ENCODE measurements around the gene CDC14B.

CDC14B gene

DNA sequence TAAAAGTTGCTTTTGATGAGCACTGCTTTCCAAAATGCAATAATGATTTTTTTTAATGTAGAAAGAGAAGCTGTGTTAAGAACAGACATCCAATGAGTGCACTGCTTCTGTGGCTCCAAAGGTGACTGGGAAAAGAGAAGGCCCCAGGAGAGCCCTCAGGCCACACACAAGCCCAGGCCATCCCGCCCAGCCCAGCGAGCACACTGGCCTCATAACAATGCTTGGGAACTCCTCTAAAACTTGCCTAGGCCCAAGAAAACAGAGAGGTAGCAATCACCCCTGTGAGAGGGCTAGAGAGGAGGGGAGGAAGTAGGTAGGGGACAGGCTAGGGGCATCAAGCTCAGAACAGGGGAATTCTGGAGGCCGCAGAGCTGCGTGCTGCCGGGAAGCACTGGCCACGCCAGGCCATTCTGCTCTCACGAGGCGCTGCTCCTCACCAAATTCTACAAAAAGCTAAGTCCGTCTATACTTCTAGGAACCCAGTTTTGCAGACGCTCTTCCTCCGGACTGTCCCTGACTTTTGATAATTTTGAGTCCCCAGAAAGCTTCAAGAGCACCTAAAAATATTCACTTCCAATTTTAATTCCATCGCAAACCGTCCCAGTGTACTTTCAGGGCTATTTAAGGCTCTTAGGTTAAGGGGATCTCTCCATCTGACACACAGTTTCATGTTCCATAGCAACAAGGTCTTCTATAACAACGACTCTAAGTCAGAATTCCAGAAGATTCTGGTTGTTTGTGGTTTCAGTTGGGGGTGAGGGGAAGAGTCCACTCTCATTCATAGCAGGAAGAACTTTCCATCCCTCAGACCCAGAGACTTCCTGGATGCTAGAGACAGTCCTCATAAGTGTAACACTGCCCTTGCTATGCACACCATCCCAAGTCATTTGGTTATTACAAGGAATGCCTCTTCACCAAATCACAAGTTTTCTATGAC lies 118.7 kb downstream of the CDC14B start:
- DNase-seq = no peak

DNA sequence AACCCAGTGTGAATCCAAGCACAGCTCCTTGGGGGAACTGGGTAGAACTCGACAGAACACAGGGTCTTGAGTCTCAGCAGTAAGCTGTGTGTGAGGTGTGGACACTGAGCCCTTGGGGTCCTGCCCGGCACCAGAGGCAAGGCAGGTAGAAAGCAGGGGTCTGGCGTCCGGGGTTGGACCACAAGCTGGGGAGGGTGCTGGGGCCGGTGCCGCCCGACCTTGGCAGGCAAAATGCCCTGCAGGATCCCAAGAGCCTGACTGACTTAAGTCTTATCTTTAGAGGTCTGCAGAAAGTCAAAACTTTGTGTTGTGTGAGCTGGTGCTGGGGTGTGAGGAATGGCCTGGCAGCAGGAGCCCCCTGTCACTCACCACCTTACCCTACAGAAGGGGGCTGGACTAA lies 120.4 kb downstream of the CDC14B start:
- DNase-seq = no peak

DNA sequence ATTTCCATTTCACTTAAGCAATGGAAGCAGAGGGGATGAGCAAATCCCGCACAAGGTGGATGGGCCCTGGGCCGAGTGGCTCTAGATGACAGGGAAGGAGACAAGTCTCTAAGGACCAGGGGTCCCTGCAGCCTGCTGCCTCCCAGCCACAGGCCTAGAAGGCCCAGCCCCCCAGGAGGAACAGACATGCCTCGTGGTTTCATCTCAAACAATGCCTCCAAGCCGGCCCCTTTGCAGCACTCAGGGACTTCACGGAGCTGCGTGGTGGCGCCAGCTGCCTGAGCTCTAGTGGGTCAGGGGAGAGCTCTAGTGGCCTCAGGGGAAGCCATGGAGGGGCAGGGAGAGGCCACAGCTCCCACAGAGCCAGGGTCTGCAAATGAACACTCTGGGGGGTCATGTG lies 120.8 kb downstream of the CDC14B start:
- DNase-seq = no peak

DNA sequence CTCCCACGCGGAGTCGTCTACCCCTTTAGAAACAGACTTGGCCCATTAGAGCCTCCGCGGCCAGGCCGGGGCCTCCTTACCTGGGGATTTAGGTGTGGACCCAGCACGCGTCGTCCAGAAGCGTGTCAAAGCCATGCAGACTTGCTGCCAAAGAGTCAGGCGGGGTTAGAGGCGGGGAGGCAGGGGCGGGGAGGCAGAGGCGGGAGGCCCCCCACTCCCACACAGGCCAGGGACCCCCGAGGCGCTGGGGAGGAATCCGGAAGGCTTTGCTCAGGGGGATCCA lies 122.6 kb downstream of the CDC14B start:
- DNase-seq = no peak

DNA sequence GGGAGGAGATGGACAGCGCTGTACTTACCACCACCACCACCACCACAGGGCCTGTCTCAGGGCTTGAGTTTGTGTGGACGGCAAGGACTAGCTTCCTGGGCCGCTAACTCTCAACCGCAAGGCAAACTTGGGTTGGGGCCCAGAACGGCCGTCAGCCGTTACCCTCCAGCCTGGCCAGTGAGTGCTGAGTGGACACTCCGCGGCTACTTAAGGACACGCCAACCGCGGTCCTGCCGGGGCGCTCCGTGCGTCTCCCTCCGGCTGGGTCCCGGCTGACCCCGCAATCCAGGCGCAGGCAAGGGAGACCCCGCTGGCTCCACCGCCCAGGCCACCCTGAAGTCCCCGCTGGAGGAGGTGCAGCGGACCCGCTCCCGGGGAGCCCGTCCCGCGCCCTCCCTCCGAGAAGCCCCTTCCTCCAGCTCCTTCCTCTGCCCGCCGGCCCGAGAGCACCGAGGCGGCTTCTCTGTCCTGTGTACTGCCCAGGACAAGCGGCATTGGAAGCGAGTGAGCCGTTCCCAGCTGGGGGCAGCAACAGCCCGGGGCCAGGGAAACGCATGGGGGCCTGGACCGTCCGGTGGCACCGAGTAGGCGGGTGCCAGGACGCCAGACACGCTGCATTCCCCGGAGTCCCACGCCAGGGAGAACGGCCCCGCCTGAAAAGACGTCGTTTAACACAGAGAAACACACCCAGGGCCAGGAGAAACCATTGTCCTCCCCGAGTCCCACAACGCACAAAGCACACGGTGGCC lies 123.1 kb downstream of the CDC14B start:
- no peak for DNase-seq

DNA sequence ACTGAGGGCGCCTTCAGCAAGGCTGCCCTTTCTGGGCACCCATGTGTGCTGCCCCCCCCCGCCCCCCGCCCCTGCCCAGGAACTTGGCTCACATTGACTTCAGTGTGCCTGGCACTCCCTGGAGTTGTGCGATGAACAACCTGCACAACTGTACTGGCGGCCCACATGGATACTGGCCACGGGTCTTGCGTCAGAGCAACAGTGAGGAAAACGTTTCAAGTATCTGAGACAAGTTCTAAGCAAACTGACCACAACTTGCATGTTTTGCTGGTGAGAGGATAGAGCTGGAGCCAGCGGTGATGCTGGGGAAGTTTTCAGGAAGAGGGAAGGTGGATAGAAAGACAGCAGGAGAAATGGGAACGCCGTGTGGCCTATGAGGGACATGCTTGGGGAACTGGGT lies 124.3 kb downstream of the CDC14B start:
- DNase-seq = no peak

DNA sequence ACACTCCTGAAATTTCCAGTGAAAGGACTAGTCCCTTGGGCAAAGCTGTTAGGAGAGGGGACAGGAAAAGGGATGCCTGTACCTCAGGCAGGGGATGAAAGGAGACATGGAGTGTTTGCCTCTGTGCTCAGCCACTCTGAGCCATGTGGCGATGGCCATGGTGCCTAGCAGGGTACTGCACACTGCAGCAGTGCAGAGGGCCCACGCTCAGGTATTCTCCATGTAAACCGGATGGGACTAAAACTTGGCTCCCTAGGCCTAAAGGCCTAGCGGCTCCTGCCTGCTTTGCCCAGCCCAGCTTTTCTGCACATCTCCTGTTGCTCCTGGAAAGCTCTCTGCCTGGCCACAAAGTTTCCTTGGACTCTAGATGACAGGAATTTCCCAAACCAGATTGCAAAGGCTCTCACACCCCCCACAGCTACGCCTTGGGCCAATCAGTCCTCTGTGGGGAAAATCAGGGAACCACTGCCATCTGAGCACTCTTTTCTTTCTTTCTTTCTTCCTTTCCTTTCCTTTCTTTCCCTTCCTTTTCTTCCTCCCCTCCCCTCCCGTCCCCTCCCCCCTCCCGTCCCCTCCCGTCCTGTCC lies 125.3 kb downstream of the CDC14B start:
- DNase-seq = no peak

DNA sequence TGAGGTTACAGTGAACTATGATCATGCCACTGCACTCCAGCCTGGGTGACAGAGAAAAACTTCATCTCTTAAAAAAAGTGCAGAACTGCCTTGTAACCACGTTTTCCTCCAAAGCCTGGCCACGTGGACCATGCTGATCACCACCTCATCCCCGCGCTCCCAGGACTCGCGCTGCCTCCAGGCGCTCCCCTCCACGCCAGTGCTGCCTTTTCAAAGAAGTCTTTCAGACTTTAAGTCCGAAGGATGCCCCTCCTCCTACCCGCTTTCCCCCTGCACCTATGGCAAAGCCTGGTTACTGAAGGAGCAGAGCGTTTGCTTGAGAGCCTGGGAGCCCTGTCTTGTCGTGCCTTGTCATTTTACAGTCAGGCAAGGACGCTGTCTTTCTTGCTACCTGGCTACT lies 125.9 kb downstream of the CDC14B start:
- no peak for DNase-seq

DNA sequence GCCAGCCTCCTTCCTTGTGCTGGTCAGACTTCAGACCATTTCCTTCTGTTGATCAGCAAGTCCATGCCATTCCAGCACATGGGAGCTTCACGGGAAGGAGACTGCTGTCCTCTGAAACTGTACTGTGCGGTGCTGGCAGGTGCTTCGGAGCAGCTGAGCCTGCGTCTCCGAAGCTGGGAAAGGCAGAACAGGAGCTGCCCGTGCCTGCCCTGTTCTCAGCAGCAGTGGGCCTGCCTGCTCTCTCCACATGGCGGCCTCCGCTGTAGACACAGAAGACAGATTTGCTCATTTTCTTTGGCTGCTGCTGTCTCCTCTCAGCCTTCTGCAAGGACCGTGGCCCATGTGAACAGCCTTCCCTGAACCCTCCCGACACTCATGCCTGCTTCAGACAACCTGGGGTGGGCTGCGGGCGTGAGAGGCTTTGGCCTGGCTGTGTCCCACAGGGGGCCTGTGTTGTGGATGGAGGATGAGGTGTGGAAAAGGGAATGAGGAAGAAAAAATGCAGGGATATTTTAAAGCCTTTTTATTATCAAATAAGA lies 126.6 kb downstream of the CDC14B start:
- no peak for DNase-seq

DNA sequence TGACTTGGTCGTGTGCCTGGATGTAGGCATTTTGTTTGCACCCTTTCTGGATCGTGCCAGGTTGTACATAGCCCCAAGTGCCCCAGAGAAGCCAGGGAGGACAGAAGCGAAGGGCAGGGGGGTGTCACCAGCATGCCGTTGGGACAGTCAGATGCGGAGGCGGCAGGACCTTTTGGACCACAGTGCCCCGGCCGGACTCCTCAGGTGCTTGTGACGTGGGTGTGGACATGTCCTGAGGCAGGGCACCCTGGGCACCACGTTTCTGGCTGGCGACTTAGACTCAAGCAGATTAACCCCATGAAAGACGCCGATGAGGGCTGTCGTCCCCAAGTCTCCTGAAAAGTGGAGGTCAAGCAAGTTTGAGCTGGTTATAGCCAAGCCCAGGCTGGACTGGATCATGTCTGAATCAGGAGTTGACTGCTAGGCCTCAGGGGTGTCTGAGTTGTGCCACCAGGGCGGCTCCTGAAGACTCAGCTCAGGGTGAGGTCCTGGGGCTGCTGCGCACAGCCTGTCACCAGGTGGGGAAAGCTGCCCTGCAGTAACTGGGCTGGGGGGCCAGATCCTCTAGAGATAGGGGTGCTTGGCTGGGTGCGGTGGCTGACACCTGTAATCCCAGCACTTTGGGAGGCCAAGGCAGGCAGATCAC lies 127.6 kb downstream of the CDC14B start:
- no peak for DNase-seq

DNA sequence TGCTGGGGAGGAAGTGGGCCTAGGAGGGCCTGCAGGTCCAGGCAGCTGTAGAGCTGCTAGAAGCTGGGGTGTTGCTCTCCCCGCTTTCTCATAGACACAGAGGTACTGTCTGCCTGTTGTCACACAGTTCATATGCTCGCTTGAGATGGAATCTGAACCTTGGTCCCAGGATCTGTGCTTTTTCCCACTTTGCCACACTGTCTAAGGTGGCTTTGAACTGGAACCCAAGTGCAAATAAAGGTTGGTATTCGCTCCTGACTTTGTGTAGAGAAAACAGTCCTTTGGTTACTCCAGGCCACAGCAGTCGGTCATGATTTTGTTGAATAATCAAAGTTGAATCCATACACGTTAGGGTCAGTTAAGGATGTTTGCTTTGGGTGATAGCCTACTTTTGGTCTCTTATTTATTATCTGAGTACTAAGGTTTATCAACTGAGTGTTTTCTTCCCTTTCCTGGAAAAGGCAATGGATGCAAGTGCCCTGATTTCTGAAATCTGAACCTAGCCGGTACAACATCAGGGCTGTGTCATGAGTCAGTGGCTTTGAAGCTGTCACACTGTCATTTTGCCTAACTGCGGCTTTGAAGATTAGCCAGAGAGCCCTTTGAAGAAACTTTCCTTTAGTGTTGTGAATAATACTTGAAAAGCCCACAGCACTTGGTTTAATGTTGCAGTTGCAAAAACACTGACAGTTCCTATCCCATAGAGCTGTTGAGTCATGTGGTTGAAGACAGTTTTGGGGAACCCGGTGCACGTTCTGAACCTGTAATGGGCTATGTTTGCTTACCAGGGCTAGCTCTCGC lies 128.4 kb downstream of the CDC14B start:
- no peak for DNase-seq

DNA sequence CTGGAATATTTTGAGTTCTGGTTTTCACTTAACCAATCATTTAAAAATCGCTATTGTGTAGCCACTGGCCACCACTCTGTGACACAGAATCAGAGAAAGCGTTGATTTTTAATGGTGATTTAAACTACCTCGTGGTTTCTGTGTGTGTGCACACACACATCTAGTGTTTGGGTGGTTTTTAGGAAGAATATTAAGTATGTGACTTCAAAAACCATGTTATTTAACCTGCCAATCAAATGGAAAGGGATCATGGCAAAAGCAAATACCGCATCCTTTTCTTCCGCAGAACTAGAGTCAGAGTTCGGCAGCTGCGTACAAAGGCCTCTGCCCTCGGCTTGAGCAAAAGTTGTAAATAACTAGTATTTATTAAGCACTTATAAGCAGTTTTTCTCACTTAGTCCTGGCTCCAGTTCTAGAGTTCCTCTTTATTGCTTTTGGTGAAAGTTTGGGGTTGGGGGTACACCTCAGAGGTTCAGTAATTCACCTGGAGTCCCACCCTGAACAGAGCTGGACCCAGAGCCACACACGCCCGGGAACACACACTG lies 129.0 kb downstream of the CDC14B start:
- DNase-seq = no peak

DNA sequence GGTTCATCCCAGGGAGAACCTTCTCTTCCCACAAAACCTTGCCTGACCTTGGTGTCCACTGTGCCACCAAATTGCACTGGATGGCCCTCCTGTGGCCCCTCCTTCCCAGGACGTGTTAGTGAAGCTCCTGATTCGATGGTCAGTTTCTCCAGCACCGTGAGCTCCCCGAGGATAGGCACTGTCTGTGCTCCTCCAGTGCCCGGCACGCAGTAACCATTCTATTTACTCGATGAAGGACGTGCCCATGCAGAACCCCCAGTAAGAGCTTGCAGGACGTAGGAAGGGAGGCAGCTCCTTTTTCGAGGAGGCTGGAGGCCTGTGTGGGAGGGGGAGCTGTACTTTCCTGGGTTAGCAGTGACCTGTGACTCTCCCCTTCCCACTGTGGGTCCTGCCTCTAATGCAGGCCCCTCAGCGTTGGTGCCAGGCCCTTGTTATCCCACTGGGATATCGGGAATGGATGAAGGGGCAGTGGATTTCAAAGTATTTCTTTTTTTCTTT lies 130.1 kb downstream of the CDC14B start:
- DNase-seq = no peak

DNA sequence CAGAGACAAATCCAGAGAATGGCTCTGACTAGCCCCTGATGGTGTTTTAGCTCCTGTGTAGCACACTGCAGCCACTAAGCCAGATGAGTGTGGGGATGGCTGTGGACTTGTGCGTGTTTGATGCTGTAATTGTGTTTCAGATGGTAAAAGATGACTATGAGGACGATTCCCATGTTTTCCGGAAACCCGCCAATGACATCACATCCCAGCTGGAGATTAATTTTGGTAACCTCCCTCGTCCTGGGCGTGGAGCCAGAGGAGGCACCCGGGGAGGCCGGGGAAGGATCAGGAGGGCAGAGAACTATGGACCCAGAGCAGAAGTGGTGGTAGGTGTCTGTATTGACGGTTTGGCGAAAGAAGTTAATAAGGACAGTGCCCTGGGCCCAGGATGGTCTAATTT lies 131.7 kb downstream of the CDC14B start:
- DNase-seq = no peak

DNA sequence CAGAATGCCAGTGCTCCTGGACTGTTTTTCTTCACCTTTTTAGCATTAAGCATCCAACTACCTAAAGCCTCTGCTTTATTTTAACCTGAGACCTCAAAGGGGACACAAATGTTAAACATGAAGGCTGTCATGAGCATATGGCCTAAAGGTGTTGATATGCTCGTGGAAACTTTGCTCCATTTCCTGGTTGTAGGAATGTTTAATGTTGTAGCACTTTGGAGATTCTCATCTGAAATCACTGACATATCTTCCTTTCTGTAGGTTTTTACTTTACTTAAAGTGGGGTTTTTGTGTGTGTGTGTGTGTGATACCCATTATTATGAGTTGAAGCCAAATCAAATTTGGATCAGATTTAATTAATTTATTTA lies 132.6 kb downstream of the CDC14B start:
- no peak for DNase-seq

DNA sequence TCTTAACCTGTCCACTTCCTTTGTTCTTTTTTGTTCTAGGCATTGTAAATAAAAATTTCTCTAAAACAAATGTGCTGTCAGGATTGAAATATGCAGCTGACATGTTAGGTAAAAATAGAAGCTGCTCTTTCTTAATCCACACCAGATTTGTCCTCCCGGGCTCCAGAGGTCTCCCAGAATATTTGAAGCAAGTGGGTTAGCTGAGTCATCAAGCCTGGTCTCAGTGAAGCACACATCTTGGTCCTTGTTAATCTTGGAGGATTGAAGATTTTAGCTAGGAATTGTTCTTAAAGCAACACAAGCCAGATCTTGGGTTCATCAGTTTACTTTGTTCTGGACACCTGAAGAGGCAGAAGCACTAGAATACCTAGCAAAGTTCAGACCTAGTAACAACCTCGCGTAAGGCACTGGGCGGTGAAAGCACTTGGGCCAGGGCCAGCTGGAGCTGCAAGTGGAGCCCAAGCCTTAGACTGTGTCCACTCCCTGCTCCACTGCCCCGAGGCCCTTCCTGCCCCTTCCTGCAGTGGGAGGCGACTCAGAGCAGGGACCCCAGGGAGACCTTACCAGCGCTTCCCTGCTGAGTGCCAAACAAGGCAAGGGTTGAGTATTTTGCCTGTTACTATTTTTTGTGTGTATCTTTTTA lies 133.1 kb downstream of the CDC14B start:
- no peak for DNase-seq

DNA sequence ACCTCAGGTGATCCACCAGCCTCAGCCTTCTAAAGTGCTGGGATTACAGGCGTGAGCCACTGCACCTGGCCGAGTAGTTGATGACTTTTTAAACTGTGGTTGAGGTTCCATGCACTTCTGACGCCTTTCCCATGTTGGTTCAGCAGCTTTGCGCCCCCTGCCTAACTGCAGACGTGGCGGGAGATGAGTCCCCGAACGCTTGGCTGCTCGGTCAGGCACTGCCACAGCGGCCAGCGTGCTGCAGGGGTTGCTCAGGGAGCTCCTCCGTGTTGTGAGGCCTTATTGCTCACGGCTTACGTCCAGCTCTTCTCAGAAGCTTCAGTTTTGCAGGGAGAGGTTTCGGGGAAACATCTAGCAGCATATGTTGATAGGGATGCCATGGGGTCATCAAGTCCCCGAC lies 134.4 kb downstream of the CDC14B start:
- no peak for DNase-seq

DNA sequence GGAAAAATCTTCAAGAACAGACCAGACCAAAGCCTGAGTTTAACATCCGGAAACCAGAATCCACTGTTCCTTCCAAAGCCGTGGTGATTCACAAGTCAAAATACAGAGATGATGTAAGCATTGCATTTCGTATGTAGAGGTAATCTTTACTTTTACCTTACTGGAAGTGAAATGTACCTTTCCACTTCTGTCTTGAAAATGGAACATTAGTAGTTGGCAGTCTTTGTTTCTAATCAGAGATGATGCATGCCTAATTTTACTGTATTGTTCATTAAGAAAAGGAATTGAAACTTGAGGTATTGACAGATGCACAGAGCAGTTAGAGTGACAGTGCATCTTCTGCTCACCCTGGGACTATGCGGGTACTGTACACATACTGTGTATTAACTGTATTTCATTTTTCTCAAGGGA lies 135.1 kb downstream of the CDC14B start:
- no peak for DNase-seq

DNA sequence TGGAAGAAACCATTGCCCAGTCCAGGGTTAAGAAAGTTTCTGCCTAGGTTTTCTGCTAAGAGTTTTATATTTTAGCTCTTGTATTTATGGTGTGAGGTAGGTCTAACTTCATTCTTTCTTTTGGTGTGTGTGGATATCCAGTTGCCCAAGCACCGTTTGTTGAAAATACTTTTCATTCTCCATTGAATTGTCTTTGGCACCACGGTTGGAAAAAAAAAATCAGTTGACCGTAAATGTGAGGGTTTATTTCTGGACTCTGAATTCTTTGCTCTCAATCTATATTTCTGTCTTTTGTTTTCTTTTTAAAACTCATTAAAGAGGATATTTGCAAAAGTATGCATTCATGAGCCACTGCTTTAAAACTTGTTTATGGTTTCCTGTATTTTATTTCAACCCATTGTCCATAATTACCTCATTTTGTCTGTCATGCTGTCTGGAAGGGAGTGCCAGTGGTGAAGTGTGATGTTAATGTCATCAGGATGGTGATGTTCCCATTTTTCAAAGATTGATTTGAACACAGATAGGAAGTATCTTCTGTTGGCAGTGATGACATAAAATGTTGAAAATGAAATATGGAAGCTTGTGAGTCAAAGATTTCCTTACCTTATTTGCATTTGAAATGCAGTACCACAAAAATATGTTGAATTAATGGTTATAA lies 135.8 kb downstream of the CDC14B start:
- no peak for DNase-seq

DNA sequence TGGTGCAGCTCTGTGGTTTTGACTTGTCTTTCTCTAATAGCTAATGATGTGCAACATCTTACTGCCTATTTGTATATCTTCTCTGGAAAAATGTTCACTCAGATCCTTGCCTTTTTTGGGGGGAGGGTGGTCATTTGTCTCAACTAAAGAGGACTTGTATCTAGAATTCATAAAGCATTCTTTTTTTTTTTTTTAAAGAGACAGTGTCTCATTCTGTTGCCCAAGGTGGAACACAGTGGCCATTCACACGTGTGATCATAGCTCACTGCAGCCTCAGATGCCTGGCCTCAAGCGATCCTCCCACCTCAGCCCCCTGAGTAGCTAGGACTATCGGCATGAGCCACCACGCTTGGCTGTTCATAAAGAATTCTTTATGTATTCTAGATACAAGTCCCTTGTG lies 136.4 kb downstream of the CDC14B start:
- DNase-seq = no peak

DNA sequence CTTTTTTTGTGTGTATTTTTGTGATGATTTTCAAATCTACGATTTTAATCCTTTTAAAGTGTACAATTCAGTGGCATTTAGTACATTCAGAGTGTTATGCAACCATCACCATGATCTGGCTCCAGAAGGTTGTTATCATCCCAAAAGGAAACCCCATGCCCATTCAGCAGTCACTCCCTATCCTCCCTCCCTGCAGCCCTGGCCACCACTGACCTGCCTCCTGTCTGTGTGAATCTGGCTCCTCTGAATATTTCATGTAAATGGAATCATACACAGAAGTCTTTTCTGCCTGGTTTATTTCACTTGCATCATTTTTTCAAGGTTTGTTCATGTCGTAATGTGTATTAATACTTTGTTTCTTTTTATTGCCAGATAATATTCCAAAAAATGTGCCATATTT lies 137.2 kb downstream of the CDC14B start:
- DNase-seq = no peak

Data from activated CD4-positive, CD25-positive, alpha-beta regulatory T cell (primary cell).